ENCODE measurements around the gene ZFP90.
"Not testable (repeated sequence)": the region's sequence is repeated elsewhere in the genome, so short reads cannot be mapped to it uniquely, and the experiment has no call there.

Gene ZFP90

GRCh38 chr16:68538880-68539701, at the start of gene ZFP90:
Gene ZFP90, plus strand, starts transcription at chr16:68539291. Its CDS starts 502 bp downstream, at chr16:68539793.
- FAIRE-seq: no peak

GRCh38 chr16:68490358-68490757, 48.7 kb upstream of the ZFP90 start:
- FAIRE-seq: no peak

GRCh38 chr16:68490829-68491575, 48.1 kb upstream of the ZFP90 start:
- no peak for FAIRE-seq

GRCh38 chr16:68491576-68491950, 47.5 kb upstream of the ZFP90 start:
- no peak for FAIRE-seq

- FAIRE-seq: no peak
These were observed 46.9 kb upstream of the ZFP90 start for GRCh38 chr16:68492151-68492542.

- no peak for FAIRE-seq
These were observed 46.3 kb upstream of the ZFP90 start for GRCh38 chr16:68492543-68493411.

- no peak for FAIRE-seq
These were observed 45.5 kb upstream of the ZFP90 start for GRCh38 chr16:68493412-68494070.

GRCh38 chr16:68494261-68494660, 44.8 kb upstream of the ZFP90 start:
- not testable (repeated sequence) for FAIRE-seq

GRCh38 chr16:68496689-68497088, 42.4 kb upstream of the ZFP90 start:
- FAIRE-seq: no peak

GRCh38 chr16:68499006-68499405, 40.1 kb upstream of the ZFP90 start:
- FAIRE-seq: no peak

GRCh38 chr16:68503334-68503733, 35.8 kb upstream of the ZFP90 start:
- no peak for FAIRE-seq

GRCh38 chr16:68504066-68504465, 35.0 kb upstream of the ZFP90 start:
- FAIRE-seq: no peak

- FAIRE-seq: no peak
These were observed 32.6 kb upstream of the ZFP90 start for GRCh38 chr16:68506331-68507053.

- FAIRE-seq: no peak
These were observed 31.1 kb upstream of the ZFP90 start for GRCh38 chr16:68508013-68508412.

GRCh38 chr16:68508641-68509240, 30.4 kb upstream of the ZFP90 start:
- no peak for FAIRE-seq

- FAIRE-seq: no peak
These were observed 29.7 kb upstream of the ZFP90 start for GRCh38 chr16:68509381-68509780.

- FAIRE-seq: no peak
These were observed 28.3 kb upstream of the ZFP90 start for GRCh38 chr16:68510775-68511174.

- FAIRE-seq: no peak
These were observed 26.9 kb upstream of the ZFP90 start for GRCh38 chr16:68512183-68512582.

- no peak for FAIRE-seq
These were observed 26.3 kb upstream of the ZFP90 start for GRCh38 chr16:68512742-68513141.

- FAIRE-seq: no peak
These were observed 24.6 kb upstream of the ZFP90 start for GRCh38 chr16:68514511-68514910.

- no peak for FAIRE-seq
These were observed 21.4 kb upstream of the ZFP90 start for GRCh38 chr16:68517606-68518166.
